Stimulated activated effector memory CD8-positive, alpha-beta T cell treated with anti-CD3 and anti-CD28 coated beads, Interleukin-12 subunit alpha, Interleukin-12 subunit beta, amount 100 ng/mL, for 72 hours (primary cell): ENCODE data around the gene HACD1.
A peak's percentile ranks its signal among the peaks of the same experiment; 100 is the strongest.

Experiments
- ATAC-seq: fragments of 150-1000 bp; cut with Tn5 transposase; 2 replicates; pipeline ENCODE4 v1.10.0; 2021
- DNase-seq, 2 donors: peaks; one replicate each; pipeline ENCODE4 v3.0.0; 2021 to 2022; ENCODE audit warnings: low spot score in 2 of 2
- H3K27ac Mint-ChIP-seq: one replicate; pipeline ENCODE4 v1.8.0; 2022; ENCODE audit warnings: mild to moderate bottlenecking, mixed read lengths
- H3K36me3 Mint-ChIP-seq: one replicate; pipeline ENCODE4 v1.8.0; 2022; ENCODE audit warnings: mild to moderate bottlenecking, mixed read lengths
- H3K4me1 Mint-ChIP-seq: one replicate; pipeline ENCODE4 v1.8.0; 2022; ENCODE audit warnings: mixed read lengths
- H3K4me3 Mint-ChIP-seq: one replicate; pipeline ENCODE4 v1.8.0; 2022; ENCODE audit warnings: mild to moderate bottlenecking, mixed read lengths
- H3K9me3 Mint-ChIP-seq: one replicate; pipeline ENCODE4 v1.8.0; 2022; ENCODE audit warnings: mixed read lengths

HACD1 gene

GRCh38 chr10:17617031-17617911 is at the start of gene HACD1:
HACD1 (minus strand) TSS chr10:17617374; CDS start chr10:17617339, 35 bp downstream.
- peak; percentile 36 to 77 for DNase-seq
- Mint-ChIP-seq H3K36me3 (no peaks in the 10 kb centered on the region), H3K4me1 (peaks cover 6% of the 10 kb centered on the region), H3K4me3 (peak within 1 kb of the TSS; percentile 79), H3K27ac (no peak within 1 kb of the TSS), H3K9me3 (no peaks in the 10 kb centered on the region)
- ATAC-seq, result peak; percentile 80

GRCh38 chr10:17665747-17666146 is 48.6 kb upstream of the HACD1 start:
- Mint-ChIP-seq H3K36me3 (peaks cover 36% of the 10 kb centered on the region), H3K4me1 (peaks cover 42% of the 10 kb centered on the region), H3K4me3 (no peak overlapping the region), H3K27ac (no peak overlapping the region), H3K9me3 (no peaks in the 10 kb centered on the region)
- ATAC-seq (no peak), DNase-seq (no peak)

GRCh38 chr10:17663450-17663849 is 46.3 kb upstream of the HACD1 start:
- Mint-ChIP-seq H3K4me1 (peaks cover 32% of the 10 kb centered on the region), H3K27ac (no peak overlapping the region), H3K4me3 (no peak overlapping the region), H3K9me3 (no peaks in the 10 kb centered on the region), H3K36me3 (peaks cover 32% of the 10 kb centered on the region)
- DNase-seq (no peak), ATAC-seq (no peak)

GRCh38 chr10:17662193-17663138 is 45.3 kb upstream of the HACD1 start:
- Mint-ChIP-seq H3K27ac (no peak overlapping the region), H3K4me3 (no peak overlapping the region), H3K9me3 (no peaks in the 10 kb centered on the region), H3K4me1 (peaks cover 32% of the 10 kb centered on the region), H3K36me3 (peaks cover 32% of the 10 kb centered on the region)
- ATAC-seq, result no peak
- DNase-seq, result no peak

- Mint-ChIP-seq H3K4me1 (peaks cover 38% of the 10 kb centered on the region), H3K36me3 (peaks cover 37% of the 10 kb centered on the region)
Observed at GRCh38 chr10:17661510-17661909, 44.3 kb upstream of the HACD1 start.

GRCh38 chr10:17660921-17661320 is 43.7 kb upstream of the HACD1 start:
- Mint-ChIP-seq H3K4me3 (no peak overlapping the region), H3K4me1 (peaks cover 43% of the 10 kb centered on the region), H3K36me3 (peaks cover 39% of the 10 kb centered on the region)

More at GRCh38 chr10:17661510-17661909, 44.3 kb upstream of the HACD1 start:
- no peak overlapping the region for H3K4me3 Mint-ChIP-seq
- no peaks in the 10 kb centered on the region for H3K9me3 Mint-ChIP-seq
- H3K27ac Mint-ChIP-seq, result no peak overlapping the region
- DNase-seq (no peak), ATAC-seq (no peak)

GRCh38 chr10:17659365-17659764 is 42.2 kb upstream of the HACD1 start:
- Mint-ChIP-seq H3K9me3 (no peaks in the 10 kb centered on the region), H3K27ac (no peak overlapping the region), H3K4me1 (peaks cover 56% of the 10 kb centered on the region), H3K36me3 (peaks cover 42% of the 10 kb centered on the region), H3K4me3 (no peak overlapping the region)
- no peak for DNase-seq
- ATAC-seq, result no peak

More at GRCh38 chr10:17660921-17661320, 43.7 kb upstream of the HACD1 start:
- DNase-seq (no peak), ATAC-seq (no peak)
- Mint-ChIP-seq H3K27ac (no peak overlapping the region), H3K9me3 (no peaks in the 10 kb centered on the region)

GRCh38 chr10:17657103-17657500 is 39.9 kb upstream of the HACD1 start:
- DNase-seq (no peak), ATAC-seq (no peak)
- Mint-ChIP-seq H3K27ac (no peak overlapping the region), H3K4me1 (peaks cover 52% of the 10 kb centered on the region), H3K9me3 (peaks cover 2% of the 10 kb centered on the region), H3K4me3 (no peak overlapping the region), H3K36me3 (peaks cover 36% of the 10 kb centered on the region)

GRCh38 chr10:17655567-17656146 is 38.5 kb upstream of the HACD1 start:
- H3K27ac Mint-ChIP-seq, result no peak overlapping the region
- H3K4me3 Mint-ChIP-seq, result no peak overlapping the region
- H3K9me3 Mint-ChIP-seq, result peaks cover 2% of the 10 kb centered on the region
- H3K4me1 Mint-ChIP-seq, result peaks cover 53% of the 10 kb centered on the region
- ATAC-seq (peak; percentile 72), DNase-seq (no peak)
- H3K36me3 Mint-ChIP-seq, result peaks cover 32% of the 10 kb centered on the region

GRCh38 chr10:17655009-17655408 is 37.8 kb upstream of the HACD1 start:
- Mint-ChIP-seq H3K4me3 (no peak overlapping the region), H3K36me3 (peaks cover 32% of the 10 kb centered on the region), H3K4me1 (peaks cover 53% of the 10 kb centered on the region), H3K9me3 (peaks cover 2% of the 10 kb centered on the region), H3K27ac (no peak overlapping the region)
- ATAC-seq, result no peak
- DNase-seq, result no peak

GRCh38 chr10:17652585-17652984 is 35.4 kb upstream of the HACD1 start:
- H3K27ac Mint-ChIP-seq, result no peak overlapping the region
- DNase-seq, result no peak
- H3K36me3 Mint-ChIP-seq, result peaks cover 55% of the 10 kb centered on the region
- ATAC-seq, result peak; percentile 56
- H3K4me1 Mint-ChIP-seq, result peaks cover 60% of the 10 kb centered on the region
- peaks cover 5% of the 10 kb centered on the region for H3K9me3 Mint-ChIP-seq
- no peak overlapping the region for H3K4me3 Mint-ChIP-seq

- Mint-ChIP-seq H3K36me3 (peaks cover 53% of the 10 kb centered on the region), H3K9me3 (peaks cover 5% of the 10 kb centered on the region), H3K4me1 (peaks cover 61% of the 10 kb centered on the region), H3K4me3 (peak overlapping the region; percentile 3), H3K27ac (no peak overlapping the region)
- DNase-seq (no peak), ATAC-seq (no peak)
Observed at GRCh38 chr10:17651896-17652295, 34.7 kb upstream of the HACD1 start.

GRCh38 chr10:17650416-17650815 is 33.2 kb upstream of the HACD1 start:
- H3K36me3 Mint-ChIP-seq, result peaks cover 46% of the 10 kb centered on the region
- H3K4me3 Mint-ChIP-seq, result no peak overlapping the region
- H3K27ac Mint-ChIP-seq, result no peak overlapping the region

GRCh38 chr10:17649836-17650235 is 32.7 kb upstream of the HACD1 start:
- DNase-seq (no peak), ATAC-seq (no peak)
- peaks cover 46% of the 10 kb centered on the region for H3K36me3 Mint-ChIP-seq
- H3K9me3 Mint-ChIP-seq, result peaks cover 5% of the 10 kb centered on the region
- H3K27ac Mint-ChIP-seq, result peak overlapping the region; percentile 62
- peaks cover 58% of the 10 kb centered on the region for H3K4me1 Mint-ChIP-seq
- H3K4me3 Mint-ChIP-seq, result no peak overlapping the region

More at GRCh38 chr10:17650416-17650815, 33.2 kb upstream of the HACD1 start:
- ATAC-seq (no peak), DNase-seq (no peak)
- Mint-ChIP-seq H3K4me1 (peaks cover 58% of the 10 kb centered on the region), H3K9me3 (peaks cover 5% of the 10 kb centered on the region)

GRCh38 chr10:17649052-17649451 is 31.9 kb upstream of the HACD1 start:
- H3K27ac Mint-ChIP-seq, result peak overlapping the region; percentile 62
- H3K4me3 Mint-ChIP-seq, result peak overlapping the region; percentile 19
- H3K36me3 Mint-ChIP-seq, result peaks cover 51% of the 10 kb centered on the region
- DNase-seq (no peak), ATAC-seq (no peak)
- H3K9me3 Mint-ChIP-seq, result peaks cover 5% of the 10 kb centered on the region
- H3K4me1 Mint-ChIP-seq, result peaks cover 62% of the 10 kb centered on the region
